ENCODE data around the gene KIAA1614. TPM values are rescaled to one million over a fixed set of nuclear protein-coding genes. Genes with fewer than 3 reads are reported as not detected.

Gene KIAA1614
- total RNA-seq, 2 experiments from 2014 or later = 0.06 to 0.80 TPM

DNA sequence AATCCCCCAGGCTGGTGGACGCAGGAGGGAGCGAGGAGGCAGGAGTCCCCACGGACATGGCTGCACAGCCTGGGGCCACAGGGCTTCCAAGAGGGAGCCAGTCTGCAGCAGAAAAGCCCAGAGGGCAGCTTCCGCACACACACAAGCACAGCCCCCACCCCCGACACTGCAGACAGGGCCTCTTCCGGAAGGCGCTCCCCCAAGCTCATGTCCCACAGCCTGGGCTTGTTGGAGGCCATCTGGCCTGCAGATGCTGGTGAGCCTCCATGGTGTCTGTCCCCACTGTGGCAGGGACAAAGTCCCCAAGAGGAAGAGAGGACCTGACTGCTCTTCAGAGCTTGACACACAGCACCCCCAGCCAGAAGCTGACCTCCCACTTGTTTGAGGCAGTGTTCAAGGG lies 13.4 kb upstream of the KIAA1614 start:
- intact Hi-C loops (cut with micrococcal nuclease; ENCODE audit: unreplicated experiment) = no loop called here
- TF ChIP-seq, protein P1, sequence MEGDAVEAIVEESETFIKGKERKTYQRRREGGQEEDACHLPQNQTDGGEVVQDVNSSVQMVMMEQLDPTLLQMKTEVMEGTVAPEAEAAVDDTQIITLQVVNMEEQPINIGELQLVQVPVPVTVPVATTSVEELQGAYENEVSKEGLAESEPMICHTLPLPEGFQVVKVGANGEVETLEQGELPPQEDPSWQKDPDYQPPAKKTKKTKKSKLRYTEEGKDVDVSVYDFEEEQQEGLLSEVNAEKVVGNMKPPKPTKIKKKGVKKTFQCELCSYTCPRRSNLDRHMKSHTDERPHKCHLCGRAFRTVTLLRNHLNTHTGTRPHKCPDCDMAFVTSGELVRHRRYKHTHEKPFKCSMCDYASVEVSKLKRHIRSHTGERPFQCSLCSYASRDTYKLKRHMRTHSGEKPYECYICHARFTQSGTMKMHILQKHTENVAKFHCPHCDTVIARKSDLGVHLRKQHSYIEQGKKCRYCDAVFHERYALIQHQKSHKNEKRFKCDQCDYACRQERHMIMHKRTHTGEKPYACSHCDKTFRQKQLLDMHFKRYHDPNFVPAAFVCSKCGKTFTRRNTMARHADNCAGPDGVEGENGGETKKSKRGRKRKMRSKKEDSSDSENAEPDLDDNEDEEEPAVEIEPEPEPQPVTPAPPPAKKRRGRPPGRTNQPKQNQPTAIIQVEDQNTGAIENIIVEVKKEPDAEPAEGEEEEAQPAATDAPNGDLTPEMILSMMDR (conservative IDR thresholded peaks at IDR 0.05; ENCODE audit: low read length) = no peak
- TF ChIP-seq EZH2phosphoT487 (IDR thresholded peaks at IDR 0.05; ENCODE audit: borderline replicate concordance, low read depth, low read length) = no peak
- no peaks in the 10 kb centered on the region for H3K4me1 ChIP-seq (ENCODE audit: insufficient read depth, low read length, poor library complexity, severe bottlenecking)
- no peaks in the 10 kb centered on the region for H3K79me2 ChIP-seq (ENCODE audit: insufficient read depth, low read depth, low read length)
- DNase-seq (ENCODE audit: low spot score) = no peak
- no TSS peak for BruUV-seq (replicated peaks)
- H3K9me3 ChIP-seq (ENCODE audit: low read length) = no peaks in the 10 kb centered on the region
- H3K27ac ChIP-seq (ENCODE audit: low read depth, low read length, poor library complexity, severe bottlenecking) = no peak overlapping the region
- no peaks in the 10 kb centered on the region for H4K20me1 ChIP-seq (ENCODE audit: insufficient read depth, low read length)
- ChIA-PET POLR2A (no interaction called here), CTCF (ENCODE audit: unreplicated experiment) (interaction anchor here (0.6 kb wide), 1 partner anchor 44 kb away, joined by 3 read pairs; no protein-coding TSS in a partner anchor)
- H3K36me3 ChIP-seq (ENCODE audit: insufficient read depth, low read length) = no peaks in the 10 kb centered on the region
- no peak overlapping the region for H3K4me3 ChIP-seq (ENCODE audit: low read depth, low read length, poor library complexity, severe bottlenecking)
- no peaks in the 10 kb centered on the region for H3K9me2 ChIP-seq (ENCODE audit: insufficient read depth, low read length)
- H3K4me2 ChIP-seq (ENCODE audit: low read length) = no peak overlapping the region
- no peak overlapping the region for H2AFZ ChIP-seq (ENCODE audit: low read length)

DNA sequence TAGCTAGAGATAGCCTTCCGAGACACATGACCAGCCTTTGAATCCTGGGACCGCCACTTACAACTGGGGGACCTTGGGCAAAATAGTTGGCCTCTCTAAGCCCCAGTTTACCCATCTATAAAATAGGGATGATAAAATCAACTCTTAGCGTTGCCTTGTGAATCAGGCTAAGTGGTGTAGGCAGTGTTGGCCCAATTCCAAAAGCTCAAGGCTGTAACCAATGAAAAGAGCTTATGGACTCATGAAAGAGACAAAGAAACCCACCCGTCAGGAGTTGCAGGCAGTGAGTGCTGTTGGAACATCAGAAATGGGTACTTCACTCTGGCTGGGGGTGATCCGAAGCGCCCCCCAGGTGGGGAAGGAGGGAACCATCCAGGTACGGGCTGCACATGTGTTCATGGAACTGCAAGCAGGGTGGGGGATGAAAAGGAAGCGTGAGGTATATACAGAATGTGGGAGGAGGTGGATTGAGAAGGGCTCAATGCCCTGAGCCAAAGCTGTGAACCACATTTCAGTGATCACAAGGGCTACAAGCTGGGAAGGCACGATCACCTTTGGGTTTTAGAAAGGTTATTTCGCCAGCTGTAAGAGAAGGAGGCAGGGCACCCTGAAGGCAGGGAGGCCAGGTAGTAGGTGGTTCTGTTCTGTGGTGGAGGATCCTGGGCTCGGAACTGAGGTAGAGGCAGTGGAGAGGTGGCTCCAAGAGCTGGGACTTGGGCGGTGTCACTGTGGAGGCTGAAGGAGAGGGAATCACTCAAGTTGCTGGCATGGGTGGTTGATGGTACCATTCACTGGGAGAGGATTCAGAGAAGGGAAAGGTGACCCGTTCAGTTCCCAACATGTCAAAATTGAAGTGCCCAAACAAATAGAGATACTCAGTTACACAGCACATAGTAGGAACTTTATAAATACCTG lies 11.4 kb upstream of the KIAA1614 start:
- H3K9me2 ChIP-seq (ENCODE audit: insufficient read depth, low read length) = no peaks in the 10 kb centered on the region
- no peak overlapping the region for H2AFZ ChIP-seq (ENCODE audit: low read length)
- H3K27ac ChIP-seq (ENCODE audit: low read depth, low read length, poor library complexity, severe bottlenecking) = no peak overlapping the region
- ChIA-PET CTCF (ENCODE audit: unreplicated experiment) (interaction anchor here (0.7 kb wide), 1 partner anchor 280 kb away, joined by 3 read pairs; no protein-coding TSS in a partner anchor), POLR2A (interaction anchor here (0.5 kb wide), 1 partner anchor 205 kb away, joined by 3 read pairs; no protein-coding TSS in a partner anchor)
- no peaks in the 10 kb centered on the region for H4K20me1 ChIP-seq (ENCODE audit: insufficient read depth, low read length)
- intact Hi-C loops (cut with micrococcal nuclease; ENCODE audit: unreplicated experiment) = no loop called here
- no peak overlapping the region for H3K4me2 ChIP-seq (ENCODE audit: low read length)
- H3K79me2 ChIP-seq (ENCODE audit: insufficient read depth, low read depth, low read length) = no peaks in the 10 kb centered on the region
- no TSS peak for BruUV-seq (replicated peaks)
- H3K9me3 ChIP-seq (ENCODE audit: low read length) = no peaks in the 10 kb centered on the region
- H3K36me3 ChIP-seq (ENCODE audit: insufficient read depth, low read length) = no peaks in the 10 kb centered on the region
- DNase-seq (ENCODE audit: low spot score) = no peak
- no peaks in the 10 kb centered on the region for H3K4me1 ChIP-seq (ENCODE audit: insufficient read depth, low read length, poor library complexity, severe bottlenecking)
- no peak for TF ChIP-seq EZH2phosphoT487 (IDR thresholded peaks at IDR 0.05; ENCODE audit: borderline replicate concordance, low read depth, low read length)
- TF ChIP-seq, protein P1 (conservative IDR thresholded peaks at IDR 0.05; ENCODE audit: low read length) = no peak
- no peak overlapping the region for H3K4me3 ChIP-seq (ENCODE audit: low read depth, low read length, poor library complexity, severe bottlenecking)

DNA sequence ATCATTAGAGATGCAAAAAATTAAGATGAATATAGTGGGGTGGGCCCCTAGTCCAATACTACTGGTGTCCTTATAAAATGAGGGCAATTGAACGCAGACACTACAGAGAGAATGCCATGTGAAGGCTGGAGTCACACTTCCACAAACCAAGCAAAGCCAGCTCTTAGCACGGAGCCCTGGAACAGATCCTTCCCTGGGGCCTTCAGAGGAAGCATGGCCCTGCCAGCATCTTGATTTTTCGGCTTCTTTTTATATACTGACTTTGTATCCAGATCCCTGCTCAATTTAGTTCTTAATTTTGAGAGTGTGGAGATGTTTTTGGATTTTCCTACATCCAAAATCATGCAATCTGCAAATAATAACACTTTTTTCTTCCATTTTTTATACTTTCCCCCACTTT lies 10.2 kb upstream of the KIAA1614 start:
- no peak for TF ChIP-seq EZH2phosphoT487 (IDR thresholded peaks at IDR 0.05; ENCODE audit: borderline replicate concordance, low read depth, low read length)

More for the DNA sequence above, 10.2 kb upstream of the KIAA1614 start:
- H3K4me2 ChIP-seq (ENCODE audit: low read length) = no peak overlapping the region
- DNase-seq (ENCODE audit: low spot score) = no peak
- ChIA-PET CTCF (ENCODE audit: unreplicated experiment) (no interaction called here), POLR2A (interaction anchor here (0.7 to 1.1 kb wide), 3 partner anchors 14 to 251 kb away, joined by 3 to 4 read pairs (median 3); no protein-coding TSS in a partner anchor)
- no peaks in the 10 kb centered on the region for H3K79me2 ChIP-seq (ENCODE audit: insufficient read depth, low read depth, low read length)
- no peaks in the 10 kb centered on the region for H3K4me1 ChIP-seq (ENCODE audit: insufficient read depth, low read length, poor library complexity, severe bottlenecking)
- intact Hi-C loops (cut with micrococcal nuclease; ENCODE audit: unreplicated experiment) = no loop called here
- no peak overlapping the region for H2AFZ ChIP-seq (ENCODE audit: low read length)
- H3K4me3 ChIP-seq (ENCODE audit: low read depth, low read length, poor library complexity, severe bottlenecking) = no peak overlapping the region
- no peaks in the 10 kb centered on the region for H3K9me3 ChIP-seq (ENCODE audit: low read length)
- H3K36me3 ChIP-seq (ENCODE audit: insufficient read depth, low read length) = no peaks in the 10 kb centered on the region
- H3K9me2 ChIP-seq (ENCODE audit: insufficient read depth, low read length) = no peaks in the 10 kb centered on the region
- BruUV-seq (replicated peaks) = no TSS peak
- no peak overlapping the region for H3K27ac ChIP-seq (ENCODE audit: low read depth, low read length, poor library complexity, severe bottlenecking)
- no peaks in the 10 kb centered on the region for H4K20me1 ChIP-seq (ENCODE audit: insufficient read depth, low read length)
